Pancreas (tissue), 10 donors: ENCODE measurements around the gene IGSF11. TPM values are rescaled to one million over a fixed set of nuclear protein-coding genes. Genes with fewer than 3 reads are reported as not detected.
A peak's percentile ranks its signal among the peaks of the same experiment; 100 is the strongest.
"Not testable (repeated sequence)": the region's sequence is repeated elsewhere in the genome, so short reads cannot be mapped to it uniquely, and the experiment has no call there.

Experiments used
- ATAC-seq, 4 donors: fragments of 200-7000 bp; cut with Tn5 transposase; one replicate each; pipeline versions ENCODE4 v1.8.0 to v1.9.1; 2020; ENCODE audit warnings: mild to moderate bottlenecking in 4 of 4, moderate library complexity in 4 of 4
- DNase-seq, 6 donors: peaks; one replicate each; pipeline ENCODE4 v3.0.0-alpha.2; 2020
- FAIRE-seq: peaks from 2 replicates; lab custom pipeline; 2012; peaks lifted over from hg19 to GRCh38; lab: Jason Lieb, UNC
- H3K27ac ChIP-seq, 4 donors: fragments of 200-600 bp; sonication (generic); 1 replicate in 3 of 4; 2 replicates in 1 of 4; pipeline versions ENCODE4 v1.5.0 to v1.8.0; 2020
- H3K27me3 ChIP-seq, 4 donors: fragments of 200-600 bp; one replicate each; pipeline ENCODE4 v1.8.0; 2021
- H3K36me3 ChIP-seq, 3 donors: fragments of 200-600 bp; sonication (generic) in 1 of 3; one replicate each; pipeline versions ENCODE4 v1.5.0 to v1.8.0; 2020 to 2021
- H3K4me1 ChIP-seq, 3 donors: fragments of 200-600 bp; one replicate each; pipeline ENCODE4 v1.8.0; 2021
- H3K4me3 ChIP-seq, 4 donors: fragments of 200-600 bp; sonication (generic) in 2 of 4; one replicate each; pipeline versions ENCODE4 v1.5.0 to v1.8.0; 2020 to 2021
- H3K9me3 ChIP-seq, 4 donors: fragments of 200-600 bp; one replicate each; pipeline ENCODE4 v1.8.0; 2021
- CTCF ChIP-seq, 4 donors: fragments of 200-600 bp; sonication (generic) in 3 of 4; IDR thresholded peaks; one replicate each; pipeline versions ENCODE4 v1.5.0 to v1.8.0; 2021; ENCODE audit warnings: antibody characterized with exemption in 4 of 4
- WGBS, 2 donors: extraction: QIAGEN DNeasy Blood & Tissue Kit; methylation state at CpG; one replicate each; pipeline ENCODE4 v1.1.7; 2013; 5-methylcytosine and 5-hydroxymethylcytosine counted together
- intact Hi-C, 3 donors: fragments of 100-400 bp; cut with DNase I; formaldehyde crosslinking; loops; one replicate each; pipeline versions ENCODE4 v1.11.1 to v1.14.2; 2022
- polyA plus RNA-seq, 2 donors: library from polyadenylated mRNA; stranded (reverse); fragments of 200-250 nt; gene quantifications; one replicate each; pipeline ENCODE4 v1.2.3, GENCODE V29; 2013
- total RNA-seq, 6 donors: library from RNA; stranded (reverse); fragmentation: NEBNext Ultra II Directional in 4 of 6; extraction: Animal tissue kit (Norgen Biotek cat#: 25700) in 4 of 6; gene quantifications; one replicate each; pipeline versions ENCODE4 v1.2.1 to v1.2.4, GENCODE V29; 2021 to 2023
- donor health status: healthy with polysubstance abuse.
- donor health status: DM: no; HTN: no; CAD: no; lungs with moderate emphysema.
- donor health status: DM: no; HTN: no; CAD: no.
- donor health status: control.
- donor health status: control.
- donor health status: Bipolar disorder and iron deficiency.
- donor health status: DM: yes; HTN: yes; CAD: no.
- donor health status: DM: no; HTN: no; CAD: no.
- donor health status: DM: no; HTN: no; CAD: no.
- donor health status: DM: yes; HTN: yes; CAD: no.

The IGSF11 gene
- total RNA-seq (1 to 10 TPM; 1.5 to 6.4 (median 3.3) TPM), polyA plus RNA-seq (1 to 10 TPM; 2.1 to 6.2 TPM)

DNA sequence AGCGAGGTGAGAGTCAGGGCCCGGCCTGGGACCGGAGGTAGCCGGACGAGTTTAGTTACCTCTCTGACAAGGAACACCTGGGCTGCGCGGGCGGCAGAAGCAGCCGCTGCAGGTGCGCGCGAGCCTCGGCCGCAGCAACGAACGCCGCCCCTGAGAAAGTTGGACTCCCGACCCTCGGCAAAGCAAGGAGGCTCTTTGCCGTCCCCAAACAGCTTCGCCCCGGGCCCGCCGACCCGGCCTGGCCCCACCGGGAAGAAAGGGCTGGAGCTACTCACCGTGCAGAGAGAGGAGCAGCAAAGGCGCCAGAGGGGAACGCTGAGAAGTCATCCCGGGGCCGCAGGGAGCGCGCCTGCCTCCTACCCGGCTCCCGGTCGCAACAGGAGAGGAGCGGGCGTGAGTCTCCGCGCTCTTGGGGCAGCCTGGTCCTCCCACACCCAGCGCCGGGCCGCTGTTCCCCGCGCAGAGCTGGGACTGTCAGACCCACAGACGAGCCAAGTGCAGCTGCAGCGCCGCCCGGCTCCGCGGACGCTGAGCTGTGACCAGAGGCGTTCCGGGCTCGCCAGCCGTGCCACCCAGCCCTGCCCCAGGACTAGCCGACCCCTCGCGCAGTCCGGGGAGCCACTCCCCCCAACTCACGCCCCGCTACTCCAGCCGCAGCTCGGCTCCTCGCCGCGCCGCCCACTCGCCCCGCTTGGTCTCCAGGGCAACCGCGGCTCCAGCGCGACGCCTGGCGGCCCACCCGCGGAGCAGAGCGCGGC, at the start of gene IGSF11:
TSS of gene IGSF11 (minus strand) at position 591 of the 758 bp plus-strand sequence. CDS start at position 327, 264 bp downstream.
- DNase-seq (peak; percentile 68 to 92 (median 84)), FAIRE-seq (no peak), ATAC-seq (peak; percentile 91 to 96 (median 92))
- H3K27ac ChIP-seq, result peak within 1 kb of the TSS; percentile 72 to 85 (median 75)
- H3K4me3 ChIP-seq, result peak within 1 kb of the TSS; percentile 47 to 77 (median 61)
- peaks cover 0 to 5% (median 0%) of the 10 kb centered on the region in 4 donors for H3K27me3 ChIP-seq
- intact Hi-C loops, result loop anchor here in 2 of 3 donors (5.0 to 10.0 kb wide), 2 partner anchors 147 to 150 kb away; no protein-coding TSS in a partner anchor
- WGBS, 2 donors, result 0 to 1% methylated on average over 58 to 80 of the region's 80 CpGs
- peaks cover 0 to 4% (median 0%) of the 10 kb centered on the region in 3 donors for H3K4me1 ChIP-seq
- H3K9me3 ChIP-seq, result no peaks in the 10 kb centered on the region
- TF ChIP-seq CTCF (IDR thresholded peaks at IDR 0.05), result peak; percentile 36 to 50 (median 42)
- H3K36me3 ChIP-seq, result no peaks in the 10 kb centered on the region

DNA sequence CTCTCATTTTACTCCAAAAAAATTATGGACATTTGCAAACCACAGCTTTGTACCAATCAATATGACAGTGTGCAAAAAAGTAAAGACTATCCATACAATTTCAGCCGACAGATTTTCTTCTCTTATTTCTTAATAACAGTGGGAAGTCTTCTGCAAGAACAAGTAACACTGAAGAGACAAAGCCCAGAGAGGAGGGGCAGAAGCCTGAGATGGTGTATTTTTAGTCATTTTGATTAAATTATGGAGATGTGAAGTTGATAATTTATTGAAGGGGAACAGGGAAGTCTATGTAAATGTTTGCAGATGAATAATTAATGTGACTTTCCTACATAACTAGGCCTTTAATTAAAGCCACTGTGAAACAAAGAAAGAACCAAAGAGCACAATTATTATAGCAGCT, 45.7 kb upstream of the IGSF11 start:
- H3K36me3 ChIP-seq, result no peaks in the 10 kb centered on the region
- no peak overlapping the region for H3K4me3 ChIP-seq
- intact Hi-C loops, result no loop called here
- WGBS, 2 donors, result 62 to 69% methylated on average over 1 of the region's 1 CpG
- FAIRE-seq, result no peak
- H3K27me3 ChIP-seq, result no peaks in the 10 kb centered on the region
- H3K27ac ChIP-seq, result no peak overlapping the region
- no peak for DNase-seq
- H3K9me3 ChIP-seq, result no peaks in the 10 kb centered on the region
- H3K4me1 ChIP-seq, result no peaks in the 10 kb centered on the region
- no peak for TF ChIP-seq CTCF (IDR thresholded peaks at IDR 0.05)
- ATAC-seq, result no peak

DNA sequence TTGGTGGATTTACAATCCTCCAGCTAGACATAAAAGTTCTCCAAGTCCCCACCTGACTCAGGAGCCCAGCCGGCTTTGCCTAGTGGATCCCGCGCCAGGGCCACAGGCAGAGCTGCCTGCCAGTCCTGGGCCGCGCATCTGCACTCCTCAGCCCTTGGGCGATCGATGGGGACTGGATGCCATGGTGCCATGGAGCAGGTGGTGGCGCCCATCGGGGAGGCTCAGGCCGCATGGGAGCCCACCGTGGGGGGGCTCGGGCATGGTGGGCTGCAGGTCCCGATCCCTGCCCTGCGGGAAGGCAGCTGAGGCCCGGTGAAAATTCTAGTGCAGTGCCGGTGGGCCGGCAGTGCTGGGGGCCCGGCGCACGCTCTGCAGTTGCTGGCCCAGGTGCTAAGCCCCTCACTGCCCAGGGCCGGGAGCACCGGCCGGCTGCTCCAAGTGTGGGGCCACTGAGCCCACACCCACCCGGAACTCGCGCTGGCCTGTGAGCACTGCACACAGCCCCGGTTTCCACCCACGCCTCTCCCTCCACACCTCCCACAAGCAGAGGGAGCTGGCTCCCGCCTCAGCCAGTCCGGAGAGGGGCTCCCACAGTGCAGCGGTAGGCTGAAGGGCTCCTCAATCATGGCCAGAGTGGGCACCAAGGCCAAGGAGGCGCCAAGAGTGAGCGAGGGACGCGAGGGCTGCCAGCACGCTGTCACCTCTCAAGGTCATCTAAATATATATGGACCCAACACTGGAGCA, 38.8 kb upstream of the IGSF11 start:
- no peak for FAIRE-seq
- intact Hi-C loops, result no loop called here
- no peak for ATAC-seq
- H3K27me3 ChIP-seq, result no peaks in the 10 kb centered on the region
- H3K4me3 ChIP-seq, result no peak overlapping the region
- no peaks in the 10 kb centered on the region for H3K4me1 ChIP-seq
- peak in 1 of 6 donors; percentile 54 for DNase-seq
- WGBS, 2 donors, result 87 to 92% methylated on average over 33 to 36 of the region's 36 CpGs
- H3K36me3 ChIP-seq, result no peaks in the 10 kb centered on the region
- H3K9me3 ChIP-seq, result no peaks in the 10 kb centered on the region
- H3K27ac ChIP-seq, result no peak overlapping the region
- TF ChIP-seq CTCF (IDR thresholded peaks at IDR 0.05), result no peak

DNA sequence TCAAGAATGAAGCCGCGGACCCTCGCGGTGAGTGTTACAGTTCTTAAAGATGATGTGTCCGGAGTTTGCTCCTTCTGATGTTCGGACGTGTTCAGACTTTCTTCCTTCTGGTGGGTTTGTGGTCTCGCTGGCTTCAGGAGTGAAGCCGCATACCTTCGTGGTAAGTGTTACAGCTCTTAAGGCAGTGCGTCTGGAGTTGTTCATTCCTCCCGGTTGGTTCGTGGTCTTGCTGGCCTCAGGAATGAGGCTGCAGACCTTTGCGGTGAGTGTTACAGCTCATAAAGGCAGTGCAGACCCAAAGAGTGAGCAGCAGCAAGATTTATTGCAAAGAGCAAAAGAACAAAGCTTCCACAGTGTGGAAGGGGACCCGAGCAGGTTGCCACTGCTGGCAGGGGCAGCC, 37.8 kb upstream of the IGSF11 start:
- H3K36me3 ChIP-seq, intact Hi-C loops, H3K27me3 ChIP-seq, H3K4me3 ChIP-seq, FAIRE-seq, H3K9me3 ChIP-seq, ATAC-seq, H3K27ac ChIP-seq, H3K4me1 ChIP-seq, DNase-seq: not testable (repeated sequence)
- WGBS, 2 donors, result 88 to 93% methylated on average over 15 of the region's 15 CpGs

GRCh38 chr3:119069725-119070124, 35.1 kb upstream of the IGSF11 start:
- TF ChIP-seq CTCF (IDR thresholded peaks at IDR 0.05), result no peak
- 59 to 73% methylated on average over 3 of the region's 3 CpGs for WGBS, 2 donors
- Histone ChIP-seq H3K27me3 (no peaks in the 10 kb centered on the region), H3K27ac (no peak overlapping the region), H3K4me1 (no peaks in the 10 kb centered on the region), H3K9me3 (no peaks in the 10 kb centered on the region), H3K4me3 (no peak overlapping the region), H3K36me3 (no peaks in the 10 kb centered on the region)
- DNase-seq (no peak), ATAC-seq (no peak), FAIRE-seq (no peak)
- intact Hi-C loops, result no loop called here
